AG04450 (cell line): ENCODE measurements around the gene SNAPC3. TPM values are rescaled to one million over a fixed set of nuclear protein-coding genes. Genes with fewer than 3 reads are reported as not detected.

Experiments used
- CTCF ChIA-PET: fragments of 300-600, 350-600 bp; formaldehyde crosslinking; extraction: SDS; loops from one replicate; lab custom pipeline; 2022; ENCODE audit warnings: antibody characterized with exemption, inconsistent platforms; lab: Charles Lee
- POLR2A ChIA-PET: fragments of 350-600 bp; formaldehyde crosslinking; extraction: SDS; loops from one replicate; lab custom pipeline; 2021; ENCODE audit warnings: antibody characterized with exemption, inconsistent platforms; lab: Yijun Ruan, JAX
- DNase-seq: peaks from one replicate; pipeline ENCODE4 v3.0.0-alpha.2; 2011; ENCODE audit warnings: low read depth, low spot score
- H3K27ac ChIP-seq: one replicate; pipeline ENCODE4 v1.5.1; 2012; ENCODE audit warnings: low read depth, low read length, control low read depth
- H3K27me3 ChIP-seq: one replicate; pipeline ENCODE4 v1.6.0; 2012; ENCODE audit warnings: low read length; ENCODE audit not compliant: control insufficient read depth, insufficient read depth
- H3K4me3 ChIP-seq: 2 replicates; pipeline ENCODE4 v1.5.1; 2011; ENCODE audit warnings: mild to moderate bottlenecking, low read depth, low read length, control low read depth
- H3K9me3 ChIP-seq: 2 replicates; pipeline ENCODE4 v1.5.1; 2012; ENCODE audit warnings: low read length; ENCODE audit not compliant: control insufficient read depth, insufficient read depth
- polyA plus RNA-seq: library from polyadenylated mRNA; depleted of rRNA; stranded (reverse); fragments of >200 nt; gene quantifications from 2 replicates; pipeline ENCODE4 v1.2.3, GENCODE V29; 2011
- TF ChIP-seq, protein P1 (sequence below): IDR thresholded peaks from 2 replicates; pipeline ENCODE4 v1.5.1; 2011; ENCODE audit warnings: low read depth, low read length, control low read depth, inconsistent platforms

The SNAPC3 gene
- polyA plus RNA-seq, 1 experiment, result 45.3 TPM

DNA sequence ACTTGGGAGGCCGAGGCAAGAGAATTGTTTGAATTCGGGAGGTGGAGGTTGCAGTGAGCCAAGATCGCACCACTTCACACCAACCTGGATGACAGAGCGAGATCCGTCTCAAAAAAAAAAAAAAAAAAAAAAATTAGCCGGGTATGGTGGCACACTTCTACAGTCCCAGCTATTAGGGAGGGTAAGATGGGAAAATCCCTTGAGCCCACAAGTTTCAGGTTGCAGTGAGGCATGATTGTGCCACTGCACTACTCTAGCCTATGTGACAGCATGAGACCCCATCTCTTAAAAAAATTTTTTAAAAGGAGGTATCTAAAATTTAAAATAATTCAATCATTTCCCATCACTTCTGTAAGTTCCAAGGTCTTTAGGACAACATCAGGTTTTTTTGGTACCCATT lies 62.1 kb downstream of the SNAPC3 start:
- H3K27me3 ChIP-seq, result no peaks in the 10 kb centered on the region
- H3K4me3 ChIP-seq, result no peak overlapping the region
- no peak for DNase-seq
- ChIA-PET POLR2A (no interaction called here), CTCF (interaction anchor here (0.6 to 1.0 kb wide), 6 partner anchors 15 to 1821 kb away, joined by 3 to 6 read pairs (median 4); no protein-coding TSS in a partner anchor)
- no peak overlapping the region for H3K27ac ChIP-seq
- TF ChIP-seq, protein P1, sequence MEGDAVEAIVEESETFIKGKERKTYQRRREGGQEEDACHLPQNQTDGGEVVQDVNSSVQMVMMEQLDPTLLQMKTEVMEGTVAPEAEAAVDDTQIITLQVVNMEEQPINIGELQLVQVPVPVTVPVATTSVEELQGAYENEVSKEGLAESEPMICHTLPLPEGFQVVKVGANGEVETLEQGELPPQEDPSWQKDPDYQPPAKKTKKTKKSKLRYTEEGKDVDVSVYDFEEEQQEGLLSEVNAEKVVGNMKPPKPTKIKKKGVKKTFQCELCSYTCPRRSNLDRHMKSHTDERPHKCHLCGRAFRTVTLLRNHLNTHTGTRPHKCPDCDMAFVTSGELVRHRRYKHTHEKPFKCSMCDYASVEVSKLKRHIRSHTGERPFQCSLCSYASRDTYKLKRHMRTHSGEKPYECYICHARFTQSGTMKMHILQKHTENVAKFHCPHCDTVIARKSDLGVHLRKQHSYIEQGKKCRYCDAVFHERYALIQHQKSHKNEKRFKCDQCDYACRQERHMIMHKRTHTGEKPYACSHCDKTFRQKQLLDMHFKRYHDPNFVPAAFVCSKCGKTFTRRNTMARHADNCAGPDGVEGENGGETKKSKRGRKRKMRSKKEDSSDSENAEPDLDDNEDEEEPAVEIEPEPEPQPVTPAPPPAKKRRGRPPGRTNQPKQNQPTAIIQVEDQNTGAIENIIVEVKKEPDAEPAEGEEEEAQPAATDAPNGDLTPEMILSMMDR, result no peak
- no peaks in the 10 kb centered on the region for H3K9me3 ChIP-seq

DNA sequence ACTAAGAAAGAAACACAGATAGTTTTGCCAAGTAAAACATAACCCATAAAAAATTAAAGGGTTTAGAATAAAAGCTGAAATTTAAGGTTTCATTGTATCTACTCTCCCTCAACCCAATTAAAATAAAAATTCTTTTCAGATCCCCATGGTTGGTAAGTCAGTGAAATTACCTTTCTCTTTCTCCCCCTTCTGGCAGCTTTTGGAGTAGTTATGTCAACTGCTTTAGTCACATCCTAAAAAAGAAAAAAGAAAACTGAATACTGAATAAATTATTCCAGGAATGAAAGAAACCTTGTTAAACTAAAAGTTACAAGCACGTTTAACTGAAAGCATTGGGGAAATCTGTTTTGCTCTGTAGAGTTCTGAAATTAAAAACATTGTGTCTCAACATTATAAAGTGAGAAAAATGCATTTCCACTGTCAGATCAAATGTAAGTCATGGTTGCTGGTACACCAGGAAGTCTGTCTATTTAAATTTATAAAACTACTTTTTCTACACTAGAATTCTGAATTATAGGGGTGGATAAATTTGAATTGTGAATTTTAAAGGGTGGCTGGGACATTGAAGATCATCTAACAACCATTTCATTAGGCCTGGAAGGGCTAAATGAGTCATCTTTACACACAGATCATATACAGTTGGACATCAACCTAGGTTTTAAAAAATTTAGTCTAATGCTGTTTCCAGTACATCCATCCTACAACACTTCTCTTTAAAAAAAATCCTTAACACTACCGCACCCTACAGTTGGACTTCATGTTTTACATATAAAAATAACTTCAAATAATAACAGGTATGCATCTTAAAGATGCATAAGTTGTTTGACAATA lies 63.4 kb downstream of the SNAPC3 start:
- H3K4me3 ChIP-seq, result no peak overlapping the region
- ChIA-PET POLR2A (no interaction called here), CTCF (interaction anchor here (0.7 to 1.0 kb wide), 2 partner anchors 10 to 55 kb away, joined by 3 to 6 read pairs; no protein-coding TSS in a partner anchor)
- no peak overlapping the region for H3K27ac ChIP-seq
- no peaks in the 10 kb centered on the region for H3K27me3 ChIP-seq
- TF ChIP-seq, protein P1, result peak; percentile 64
- DNase-seq, result no peak
- no peaks in the 10 kb centered on the region for H3K9me3 ChIP-seq

DNA sequence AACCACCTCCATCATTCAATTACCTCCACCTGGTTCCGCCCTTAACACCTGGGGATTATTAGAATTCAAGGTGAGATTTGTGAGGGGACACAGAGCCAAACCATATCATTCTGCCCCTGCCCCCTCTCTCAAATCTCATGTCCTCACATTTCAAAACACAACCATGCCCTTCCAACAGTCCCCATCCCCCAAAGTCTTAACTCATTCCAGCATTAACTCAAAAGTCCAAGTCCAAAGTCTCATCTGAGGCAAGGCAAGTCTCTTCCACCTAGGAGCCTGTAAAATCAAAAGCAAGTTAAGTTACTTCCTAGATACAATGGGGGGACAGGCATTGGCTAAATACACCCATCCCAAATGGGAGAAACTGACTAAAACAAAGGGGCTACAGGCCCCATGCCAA lies 69.3 kb downstream of the SNAPC3 start:
- Histone ChIP-seq H3K27me3 (no peaks in the 10 kb centered on the region), H3K9me3 (peaks cover 3% of the 10 kb centered on the region; the same call in 1 of the 2 replicates), H3K4me3 (no peak overlapping the region), H3K27ac (no peak overlapping the region)
- CTCF ChIA-PET, result no interaction called here
- POLR2A ChIA-PET, result no interaction called here
- TF ChIP-seq, protein P1, result no peak
- DNase-seq, result no peak

GRCh38 chr9:15492485-15493150 lies 69.9 kb downstream of the SNAPC3 start:
- Histone ChIP-seq H3K9me3 (peaks cover 3% of the 10 kb centered on the region; the same call in 1 of the 2 replicates), H3K4me3 (no peak overlapping the region), H3K27ac (no peak overlapping the region), H3K27me3 (no peaks in the 10 kb centered on the region)
- DNase-seq, result no peak
- ChIA-PET CTCF (no interaction called here), POLR2A (no interaction called here)
- TF ChIP-seq, protein P1, result no peak
